GM21381 (cell line): Measurements from ENCODE around the gene PDE6G.
"Not testable (repeated sequence)": the region's sequence is repeated elsewhere in the genome, so short reads cannot be mapped to it uniquely, and the experiment has no call there.

ENCODE experiments used
- ATAC-seq: cut with Tn5 transposase; IDR thresholded peaks from one replicate; pipeline ENCODE4 v1.9.1; 2021; ENCODE audit warnings: mild to moderate bottlenecking, moderate library complexity; ENCODE audit not compliant: unreplicated experiment

The PDE6G gene

DNA sequence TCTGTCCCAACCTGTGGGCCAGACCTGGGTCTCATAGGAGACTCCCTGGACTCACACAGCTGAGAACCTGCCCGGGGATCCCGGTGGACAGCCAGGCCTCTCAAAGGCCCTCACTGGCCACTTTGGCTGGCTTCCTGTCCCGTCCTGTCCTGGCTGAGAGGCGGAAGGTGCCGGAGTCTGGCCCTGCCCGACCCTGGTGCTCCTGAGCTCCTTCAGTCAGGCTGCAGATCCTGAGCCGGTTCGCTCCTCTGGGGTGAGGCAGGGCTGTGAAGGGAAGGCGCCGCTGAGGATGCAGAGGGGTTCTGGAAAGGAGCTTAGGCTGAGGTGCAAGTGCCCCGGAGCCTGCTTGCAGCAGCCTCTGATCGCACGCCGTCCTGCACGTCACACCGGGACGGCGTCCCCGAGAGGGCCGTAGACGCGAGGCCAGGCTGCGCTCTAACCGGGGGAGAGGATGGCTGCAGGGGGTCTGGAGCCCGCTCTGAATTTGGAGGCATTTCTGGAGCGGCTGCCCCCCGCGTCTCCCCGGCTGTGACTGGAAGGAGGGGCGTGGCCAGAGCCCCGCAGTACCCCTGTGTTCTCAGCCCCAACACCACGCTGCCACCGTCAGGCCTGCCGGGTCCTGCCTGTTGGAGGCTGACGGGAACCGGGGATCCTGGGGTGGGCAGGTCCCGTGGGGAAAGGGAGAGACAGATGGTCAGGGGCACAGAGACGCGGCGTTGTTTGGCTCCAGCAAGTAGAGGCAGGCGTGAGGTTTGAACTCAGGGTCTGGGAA lies 31.6 kb upstream of the PDE6G start:
- ATAC-seq, result no peak

DNA sequence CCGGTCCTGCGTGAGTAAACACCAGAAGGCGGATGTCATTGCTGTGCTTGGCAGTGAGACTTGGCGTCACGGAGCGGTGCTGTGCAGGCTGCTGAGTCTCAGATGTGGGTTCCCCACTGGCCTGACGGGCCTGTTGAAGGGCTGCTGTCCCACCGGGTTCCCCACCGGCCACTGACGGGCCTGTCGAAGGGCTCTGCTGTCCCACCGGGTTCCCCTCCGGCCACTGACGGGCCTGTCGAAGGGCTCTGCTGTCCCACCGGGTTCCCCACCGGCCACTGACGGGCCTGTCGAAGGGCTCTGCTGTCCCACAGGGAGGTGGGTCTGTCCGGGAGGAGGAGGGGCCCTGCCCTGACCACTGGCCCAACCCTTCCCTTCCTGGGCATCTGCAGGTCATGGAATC lies 30.3 kb upstream of the PDE6G start:
- ATAC-seq, result no peak

DNA sequence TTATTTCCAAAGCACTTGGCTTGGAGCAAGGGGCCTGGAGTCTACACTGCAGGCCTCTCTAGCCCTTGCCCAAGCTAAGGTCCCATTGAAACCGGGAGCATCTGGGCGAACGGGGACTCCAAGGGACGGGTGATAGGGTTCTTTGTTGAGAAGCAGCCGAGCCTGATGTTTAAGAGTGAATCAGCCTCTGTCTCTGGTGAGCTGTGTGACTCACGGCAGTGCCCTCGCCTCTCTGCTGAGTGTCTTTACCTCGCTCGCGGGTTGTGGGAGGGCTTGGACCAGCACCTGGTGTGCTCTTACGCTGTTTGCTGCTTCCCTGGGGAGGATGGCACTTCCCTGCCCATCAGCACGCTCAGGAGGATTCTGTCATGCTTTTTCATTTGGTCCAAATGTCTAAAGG lies 28.8 kb upstream of the PDE6G start:
- no peak for ATAC-seq

DNA sequence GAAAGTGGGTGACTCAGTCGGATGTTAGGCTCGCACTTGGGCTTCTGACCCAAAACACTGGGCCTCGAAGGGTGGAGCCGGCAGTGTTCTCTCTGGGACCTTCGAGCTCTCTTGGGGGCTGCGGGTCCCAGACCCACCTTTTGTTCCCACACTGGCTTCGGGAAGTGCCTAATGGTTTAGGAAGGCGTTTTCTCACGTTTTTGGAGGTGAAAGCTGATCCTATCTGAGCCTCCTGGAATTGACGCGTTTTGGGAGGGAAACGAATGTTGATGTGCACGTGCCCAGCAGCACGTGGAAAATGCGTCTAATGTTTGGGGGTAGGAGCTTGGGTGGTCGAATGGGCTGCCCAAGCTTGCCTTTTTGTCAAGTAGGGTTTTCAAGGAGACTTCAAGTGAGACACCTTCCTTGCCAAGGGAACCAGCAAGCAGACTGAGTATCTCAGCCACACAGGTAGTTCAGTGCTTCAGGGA lies 28.1 kb upstream of the PDE6G start:
- ATAC-seq, result no peak

DNA sequence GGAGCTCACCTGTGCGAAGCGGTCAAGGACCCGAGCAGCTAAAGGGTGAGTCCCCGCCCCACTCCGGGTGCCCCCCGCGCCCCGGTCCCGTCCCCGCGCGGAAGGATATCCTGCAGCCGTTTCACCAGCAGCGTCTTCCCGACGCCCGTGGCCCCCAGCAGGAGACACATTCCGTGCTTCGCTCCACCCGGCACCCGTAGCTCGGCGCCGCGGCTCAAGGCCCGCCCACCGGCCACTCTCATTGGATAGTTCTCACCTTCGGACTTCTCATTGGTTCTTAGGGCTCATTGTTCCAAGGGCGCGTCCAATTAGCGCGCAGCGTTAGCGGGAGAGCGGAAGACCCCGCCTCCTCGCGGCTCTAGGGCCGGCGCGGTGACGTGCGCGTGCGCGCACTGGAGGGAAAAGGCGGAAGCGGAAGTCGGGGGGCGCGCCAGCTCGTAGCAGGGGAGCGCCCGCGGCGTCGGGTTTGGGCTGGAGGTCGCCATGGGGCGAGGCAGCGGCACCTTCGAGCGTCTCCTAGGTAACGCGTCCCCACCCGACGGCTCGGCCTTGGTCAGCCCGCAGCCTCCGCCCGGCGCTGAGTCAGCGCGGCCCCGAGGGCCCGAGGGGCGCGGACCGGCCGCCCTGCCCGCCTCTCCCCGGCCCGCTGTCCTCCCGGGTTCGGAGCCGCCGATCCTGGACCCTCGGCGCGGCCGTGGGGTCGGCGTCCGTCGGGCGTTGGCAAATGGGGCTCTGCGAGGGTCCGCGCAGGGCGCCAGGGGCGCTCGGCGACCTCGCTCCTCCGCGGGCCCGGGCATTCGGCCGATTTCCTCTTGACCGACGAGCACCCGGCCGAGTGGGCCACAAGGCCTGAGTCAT lies 27.5 kb upstream of the PDE6G start, which contains the start of the genes ARL16 and HGS:
ARL16 (minus strand) TSS at position 214 of the 858 bp plus-strand sequence; CDS start at position 170, 44 bp downstream.
HGS (plus strand) TSS at position 428 of the 858 bp plus-strand sequence; CDS start at position 484, 56 bp downstream.
- peak; percentile 93 for ATAC-seq

DNA sequence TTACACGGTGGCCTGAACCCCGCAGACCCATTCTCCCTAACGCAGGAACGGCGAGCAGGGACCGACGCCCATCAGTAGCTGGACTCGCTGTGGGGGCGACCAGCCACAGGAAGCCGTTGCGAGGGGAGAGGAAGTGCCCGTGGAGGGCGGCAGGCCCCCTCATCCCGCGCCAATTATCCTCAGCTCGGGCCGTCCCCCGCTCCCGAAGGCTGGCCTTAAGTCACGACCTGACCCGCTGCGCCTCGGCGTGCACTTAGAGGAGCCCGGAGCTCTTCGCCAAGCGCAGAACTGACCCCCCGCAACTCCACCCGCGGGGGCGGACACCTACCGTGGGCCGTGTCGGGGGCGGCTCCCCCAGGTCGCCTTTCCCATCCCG lies 26.9 kb upstream of the PDE6G start:
- ATAC-seq, result peak; percentile 18

DNA sequence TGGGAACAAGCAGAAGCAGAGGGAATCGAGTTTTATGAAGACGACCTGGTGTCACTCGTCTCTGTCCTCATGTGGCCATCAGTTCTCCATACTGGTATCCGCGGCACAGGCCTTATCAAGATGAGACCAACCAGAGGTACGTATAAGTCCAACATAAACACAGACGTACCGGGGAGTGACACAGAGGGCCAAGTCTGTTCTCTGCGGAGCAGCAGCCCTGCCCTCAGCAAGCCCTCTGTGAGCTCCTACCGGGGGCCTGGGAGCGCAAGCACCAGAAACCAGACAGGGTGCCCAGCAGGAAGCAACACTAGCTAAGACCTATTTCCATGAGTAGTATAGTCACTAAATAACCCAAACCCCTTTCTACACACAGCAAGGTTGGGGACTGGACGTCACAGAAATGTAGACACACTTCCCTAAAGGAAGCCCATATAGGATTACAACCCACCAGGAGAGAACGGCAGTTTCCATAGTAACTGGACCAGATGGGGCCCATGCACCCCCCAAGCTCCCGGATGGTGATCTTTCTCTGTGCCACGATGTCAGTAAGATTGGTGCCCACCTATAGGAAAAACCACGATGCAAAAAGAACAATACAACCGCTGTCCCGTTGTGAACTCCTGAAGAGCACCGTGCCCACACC lies 26.3 kb upstream of the PDE6G start:
- ATAC-seq, result no peak

DNA sequence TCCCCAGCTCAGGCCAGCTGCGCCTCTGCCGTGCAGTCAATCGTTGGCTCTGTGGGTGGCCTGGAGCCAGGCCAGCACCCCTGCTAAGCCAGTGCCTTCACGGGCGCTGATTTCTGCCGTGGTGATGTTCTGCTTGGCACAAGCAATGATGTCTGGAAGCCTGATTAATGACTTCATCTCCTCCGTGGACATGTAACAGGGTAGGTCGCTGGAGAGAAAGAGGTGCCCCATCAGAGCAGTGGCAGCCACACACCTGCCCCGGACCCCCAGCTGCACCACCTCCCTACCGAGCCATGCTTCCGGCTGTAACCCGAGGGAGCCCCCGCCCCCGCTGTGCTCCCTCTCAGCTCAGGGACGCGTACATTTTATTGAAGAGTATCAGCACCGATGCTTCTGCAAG lies 25.3 kb upstream of the PDE6G start:
- ATAC-seq, result no peak

DNA sequence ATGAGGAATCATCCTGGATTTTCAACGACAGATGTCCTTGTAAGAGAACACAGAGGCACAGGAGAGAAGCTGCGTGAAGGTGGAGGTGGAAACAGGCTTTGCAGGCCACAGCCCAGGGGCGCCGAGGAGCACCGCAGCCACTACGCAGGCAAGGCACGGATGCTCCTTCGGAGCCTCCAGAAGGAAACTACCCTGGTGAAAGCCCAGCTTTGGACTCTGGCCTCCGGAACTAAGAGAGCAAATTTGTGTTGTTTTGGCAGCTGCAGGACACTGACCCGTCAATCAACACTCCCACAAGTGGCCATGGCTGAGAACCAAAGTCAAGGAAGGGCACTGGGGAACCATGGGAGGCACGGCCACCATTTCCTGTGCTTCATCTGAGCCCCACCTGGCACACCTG lies 23.8 kb upstream of the PDE6G start:
- ATAC-seq, result no peak

DNA sequence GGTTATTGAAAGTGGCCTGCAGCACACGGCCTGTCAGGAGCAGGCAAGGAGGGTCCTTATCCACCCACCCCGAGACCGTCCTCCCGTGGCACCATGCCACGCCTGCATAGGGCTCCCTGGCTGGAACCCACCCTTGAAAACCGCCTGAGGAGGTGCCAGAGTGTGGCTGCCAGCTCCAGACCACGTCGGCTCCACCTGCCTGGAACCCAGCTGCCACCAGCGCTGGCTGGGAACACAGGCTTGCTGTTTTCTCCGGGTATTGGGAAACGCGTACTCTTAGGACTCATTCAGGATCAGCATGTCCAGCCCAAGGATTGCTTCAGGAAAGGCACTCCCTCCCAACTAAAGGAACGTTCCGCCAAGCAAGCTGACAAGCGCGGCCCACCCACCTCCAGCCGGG lies 20.6 kb upstream of the PDE6G start:
- no peak for ATAC-seq

DNA sequence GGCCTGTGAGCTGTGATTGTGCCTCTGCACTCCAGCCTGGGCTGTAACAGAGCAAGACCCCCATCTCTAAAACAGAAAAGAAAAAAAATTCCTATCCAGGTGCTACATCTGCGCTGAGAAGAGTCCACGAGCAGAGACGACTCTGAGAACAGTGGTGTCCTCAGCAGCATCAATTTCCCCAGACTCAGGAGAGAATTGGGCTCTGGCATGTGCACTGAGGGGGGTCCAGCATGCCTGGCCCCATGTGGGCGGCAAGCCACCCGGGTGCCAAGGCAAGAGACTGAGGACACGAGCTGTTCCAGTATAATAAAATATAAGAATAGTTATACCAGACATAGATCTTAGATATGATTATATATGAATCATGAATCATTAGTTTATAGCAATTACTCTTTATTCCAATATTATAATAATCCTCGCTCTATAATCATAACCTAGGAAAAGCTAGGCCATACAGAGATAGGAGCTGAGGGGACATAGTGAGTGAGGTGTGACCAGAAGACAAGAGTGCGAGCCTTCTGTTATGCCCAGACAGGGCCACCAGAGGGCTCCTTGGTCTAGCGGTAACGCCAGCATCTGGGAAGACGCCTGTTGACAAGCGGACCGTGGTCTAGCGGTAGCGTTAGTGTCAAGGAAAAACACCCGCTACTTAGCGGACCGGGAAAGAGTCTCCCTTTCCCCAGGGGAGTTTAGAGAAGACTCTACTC lies 19.3 kb upstream of the PDE6G start:
- ATAC-seq, result not testable (repeated sequence)

DNA sequence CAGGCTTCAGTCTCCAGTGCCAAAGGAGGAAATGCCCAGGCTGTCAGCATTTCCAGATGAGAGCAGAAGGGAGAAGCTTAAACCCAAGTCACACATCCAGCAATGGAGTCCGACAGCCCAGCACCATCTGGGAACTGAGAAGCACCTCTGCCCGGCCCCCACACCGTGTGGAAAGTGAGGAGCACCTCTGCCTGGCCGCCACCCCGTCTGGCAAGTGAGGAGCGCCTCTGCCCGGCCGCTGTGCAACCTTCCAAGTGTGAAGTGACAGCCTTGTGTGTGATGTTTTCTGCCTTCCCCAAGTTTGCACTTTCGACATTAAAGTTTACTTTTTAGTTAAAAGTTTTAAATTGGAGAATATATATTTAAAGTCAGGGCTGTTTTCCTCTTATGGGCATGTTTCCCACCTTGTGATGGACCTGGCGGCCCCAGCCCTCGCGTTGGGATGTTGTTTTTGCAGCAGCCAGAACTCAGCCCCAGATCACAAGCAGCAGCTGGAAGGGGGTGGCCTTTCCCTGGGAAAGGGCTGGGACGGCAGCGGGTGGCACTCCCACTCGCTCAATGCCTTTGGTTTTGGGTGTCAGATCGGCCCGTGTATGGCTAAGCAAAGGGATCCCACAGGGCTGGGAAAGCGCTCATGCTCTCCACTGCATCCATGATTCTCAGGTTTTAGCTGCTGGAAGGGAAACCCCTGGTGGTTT lies 17.4 kb upstream of the PDE6G start:
- no peak for ATAC-seq

DNA sequence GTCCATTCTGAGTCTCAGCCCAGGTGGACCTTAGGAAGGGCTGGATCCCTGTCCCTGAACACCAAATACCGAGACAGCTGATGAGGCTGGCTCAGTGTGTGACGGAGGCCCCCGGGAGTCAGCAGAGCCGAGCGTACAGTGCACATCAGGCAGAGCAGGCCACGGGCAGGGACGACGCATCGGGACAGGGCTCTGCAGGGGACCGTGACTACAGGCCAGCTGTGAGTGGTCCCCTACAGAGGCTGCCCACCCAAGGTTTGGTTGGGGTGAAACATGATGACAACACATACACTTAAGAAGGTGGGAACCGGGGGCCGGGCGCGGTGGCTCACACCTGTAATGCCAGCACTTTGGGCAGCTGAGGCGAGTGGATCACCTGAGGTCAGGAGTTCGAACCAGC lies 16.6 kb upstream of the PDE6G start:
- ATAC-seq, result no peak

DNA sequence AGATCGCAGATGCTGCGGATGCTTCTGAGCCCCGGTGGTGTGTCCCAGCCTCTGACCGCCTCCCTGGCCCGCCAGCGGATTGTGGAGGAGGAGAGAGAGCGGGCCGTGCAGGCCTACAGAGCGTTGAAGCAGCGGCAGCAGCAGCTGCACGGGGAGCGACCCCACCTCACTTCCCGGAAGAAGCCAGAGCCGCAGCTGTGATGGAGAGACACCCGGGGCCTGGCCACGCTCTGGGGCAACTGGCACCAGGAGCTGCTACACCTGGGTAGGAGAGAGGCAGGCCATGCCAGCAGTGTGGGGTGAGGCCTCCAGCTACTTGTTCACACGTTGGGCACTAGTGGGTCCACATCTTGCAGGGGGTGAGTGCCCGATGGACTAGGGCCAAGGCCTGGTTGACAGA lies 16.2 kb upstream of the PDE6G start:
- no peak for ATAC-seq

DNA sequence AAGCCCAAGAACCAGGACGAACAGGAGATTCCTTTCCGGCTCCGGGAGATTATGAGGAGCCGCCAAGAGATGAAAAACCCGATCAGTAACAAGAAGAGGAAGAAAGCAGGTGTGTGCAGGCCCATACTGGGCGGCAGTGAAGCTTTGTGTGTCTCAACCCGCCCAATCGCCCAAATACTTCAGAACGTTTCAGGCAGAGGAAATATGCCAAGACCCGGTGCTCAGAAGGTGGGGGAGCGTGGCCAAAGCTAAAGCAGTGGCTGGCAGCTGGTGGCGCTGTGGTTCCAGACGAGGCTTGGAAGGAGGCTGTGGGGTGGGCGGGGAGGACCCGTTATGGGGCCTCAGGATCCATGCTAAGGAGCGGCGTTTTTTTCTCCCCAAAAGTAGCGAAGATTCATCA lies 11.4 kb upstream of the PDE6G start:
- ATAC-seq, result no peak

DNA sequence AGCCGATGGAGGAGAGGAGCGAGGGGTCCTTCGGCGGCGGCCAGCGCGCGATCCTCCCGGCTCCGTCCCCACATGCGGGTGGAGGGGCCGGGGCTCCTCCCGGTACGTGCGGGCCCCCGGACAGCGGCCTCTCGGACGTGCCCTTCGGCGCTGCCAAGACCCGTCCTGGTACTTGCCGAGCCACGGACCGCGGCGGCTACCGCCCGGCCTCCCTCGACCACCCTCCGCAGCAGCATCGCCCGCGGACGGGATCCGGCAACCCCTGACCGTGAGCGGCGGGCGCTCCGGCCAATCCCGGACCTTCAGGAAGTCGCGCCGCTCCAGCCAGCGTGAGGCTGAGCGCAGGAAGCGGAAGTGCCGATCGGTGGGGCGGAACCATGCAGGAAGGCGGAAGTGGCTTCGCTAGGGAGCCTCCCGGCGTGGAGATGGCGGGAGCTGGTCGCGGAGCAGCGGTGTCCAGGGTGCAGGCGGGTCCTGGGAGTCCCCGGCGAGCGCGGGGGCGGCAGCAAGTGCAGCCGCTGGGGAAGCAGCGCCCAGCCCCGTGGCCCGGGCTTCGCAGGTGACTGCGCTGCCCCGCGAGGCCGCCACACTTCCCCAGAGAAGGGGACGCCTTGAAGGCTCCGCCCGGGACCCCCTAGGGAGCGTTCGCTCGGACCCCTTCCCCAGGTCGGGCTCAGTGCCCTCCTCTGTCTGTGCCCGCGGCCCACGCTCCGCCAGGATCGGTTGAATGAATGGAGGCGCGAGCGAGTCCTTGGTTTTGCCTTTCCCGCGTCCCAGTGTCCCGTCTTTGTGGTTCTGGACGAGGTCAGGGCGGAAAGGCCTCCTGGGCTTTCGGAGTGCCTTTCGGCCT lies 10.2 kb upstream of the PDE6G start, which contains the start of the genes CCDC137 and OXLD1:
CCDC137 (plus strand) TSS at position 396 of the 850 bp plus-strand sequence; CDS start at position 426, 30 bp downstream.
OXLD1 (minus strand) TSS at position 264 of the 850 bp plus-strand sequence; CDS start at position 236, 28 bp downstream.
- peak; percentile 85 for ATAC-seq

DNA sequence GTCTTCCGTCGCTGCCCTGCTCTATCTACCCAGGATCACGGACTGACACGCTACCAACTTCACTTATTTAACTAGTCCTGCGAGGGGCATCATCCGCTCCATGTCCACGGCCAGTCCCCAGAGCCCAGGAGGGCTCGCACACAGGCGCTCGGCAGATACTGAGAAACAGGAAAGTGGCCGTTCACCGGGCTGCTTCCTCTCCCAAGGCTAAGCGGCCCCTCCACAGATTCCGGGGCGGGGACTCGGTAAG lies 9.7 kb upstream of the PDE6G start:
- ATAC-seq, result no peak

DNA sequence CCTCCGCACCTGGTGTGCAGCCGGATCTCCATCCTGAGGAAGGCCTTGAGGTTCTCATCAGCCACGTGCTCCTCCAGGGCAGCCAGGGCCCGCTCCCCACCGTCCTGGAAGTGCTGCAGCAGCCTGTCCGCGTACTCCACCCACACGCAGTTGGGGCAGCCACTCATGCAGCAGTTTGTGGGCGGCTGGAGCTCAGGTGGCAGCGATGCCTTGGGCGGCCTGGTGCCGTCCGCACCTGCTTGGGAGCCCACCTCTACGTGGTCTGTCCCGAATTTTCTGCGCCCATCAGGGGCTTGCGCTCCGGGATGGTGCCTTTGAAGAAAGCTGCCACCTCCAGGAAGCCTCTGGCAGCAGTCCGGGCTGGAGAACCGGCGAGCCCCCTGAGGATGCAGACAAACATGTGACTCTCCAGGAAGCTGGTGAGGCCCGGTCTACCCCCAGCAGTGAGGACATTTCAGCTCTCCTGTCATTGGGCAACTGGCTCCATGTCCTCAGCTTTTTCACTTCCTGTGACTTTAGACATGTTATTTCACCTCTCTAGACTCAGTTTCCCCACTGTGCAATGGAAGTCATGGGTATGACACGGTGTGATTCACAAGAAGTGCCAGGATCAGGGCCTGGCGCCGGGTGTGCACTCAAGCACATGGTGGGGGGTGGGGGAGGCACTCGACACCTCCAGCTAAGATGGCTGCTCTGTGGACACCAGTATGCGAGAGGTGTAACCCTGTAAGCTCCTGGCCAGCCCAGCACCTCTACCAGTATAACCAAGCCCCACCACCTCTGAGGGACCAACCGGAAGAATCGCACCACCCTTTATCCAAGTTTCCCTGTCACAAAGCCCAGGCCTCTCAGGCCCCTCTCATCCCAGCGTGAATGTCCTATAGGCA lies 9.1 kb upstream of the PDE6G start:
- ATAC-seq, result peak; percentile 9
